ENCODE measurements around the gene PTCD1.
"Not testable (repeated sequence)": the region's sequence is repeated elsewhere in the genome, so short reads cannot be mapped to it uniquely, and the experiment has no call there.

PTCD1 gene

DNA sequence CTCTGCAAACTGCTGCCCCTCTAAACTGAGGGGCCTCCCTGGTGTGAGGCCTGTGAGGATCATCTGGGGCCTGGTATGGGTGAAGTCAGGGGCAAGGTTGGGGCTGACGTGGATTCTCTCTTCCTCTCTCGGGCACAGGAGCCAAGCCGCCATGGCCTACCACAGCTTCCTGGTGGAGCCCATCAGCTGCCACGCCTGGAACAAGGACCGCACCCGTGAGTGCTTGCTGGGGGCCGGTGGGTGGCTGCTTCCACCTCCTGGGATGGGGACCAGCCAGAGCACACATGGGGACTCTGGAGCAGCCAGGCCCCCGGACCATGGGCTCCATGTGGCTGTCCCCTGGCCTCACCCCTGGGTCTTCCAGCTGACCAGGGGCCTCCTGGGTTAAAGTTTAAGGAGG, 53.0 kb downstream of the PTCD1 start:
- no peak for DNase-seq

DNA sequence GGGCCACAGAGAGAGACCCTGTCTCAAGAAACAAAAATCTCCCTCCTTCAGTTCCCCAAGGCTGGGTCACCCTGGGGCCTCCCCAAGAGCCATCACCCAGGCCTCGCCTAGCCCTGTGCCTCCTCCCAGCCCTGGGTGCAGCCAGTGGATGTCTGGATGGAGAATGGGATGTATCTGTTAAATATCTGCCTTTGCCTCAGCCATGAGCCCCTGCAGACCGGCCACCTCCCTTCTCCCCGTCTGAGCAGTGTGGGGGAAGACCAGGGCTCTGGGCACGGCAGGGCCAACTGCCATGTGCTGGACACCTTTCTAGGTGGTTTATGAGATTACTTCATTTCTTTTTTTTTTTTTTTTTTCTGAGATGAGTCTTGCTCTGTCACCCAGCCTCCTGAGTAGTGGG, 54.1 kb downstream of the PTCD1 start:
- DNase-seq, result no peak

DNA sequence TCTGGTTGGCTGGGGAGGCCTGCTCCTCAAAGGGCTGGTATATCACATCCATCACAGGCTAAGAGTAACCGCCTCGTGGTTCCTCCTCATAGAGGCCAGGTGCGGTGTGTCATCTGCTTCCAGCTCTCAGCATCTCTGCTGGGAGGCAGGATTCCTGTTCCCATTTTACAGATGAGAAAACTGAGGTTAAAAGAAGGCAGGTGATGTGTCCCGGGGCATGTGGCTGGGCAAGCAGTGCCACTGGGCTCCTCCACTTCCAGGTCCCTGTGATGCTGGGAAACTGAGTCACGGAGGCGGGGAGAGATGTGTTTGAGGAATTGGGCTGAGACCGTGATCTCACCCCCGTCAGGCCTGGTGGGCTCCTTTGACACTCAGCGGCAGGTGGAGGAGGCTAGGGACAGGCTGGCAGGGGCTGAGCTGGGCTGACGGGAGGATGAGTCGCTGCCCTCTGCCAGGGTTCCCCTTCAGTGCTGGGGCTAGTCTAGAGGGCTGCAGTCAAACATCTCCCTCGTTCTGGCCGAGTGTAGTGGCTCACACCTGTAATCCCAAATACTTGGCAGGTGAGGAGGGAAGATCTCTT, 54.7 kb downstream of the PTCD1 start:
- no peak for DNase-seq

DNA sequence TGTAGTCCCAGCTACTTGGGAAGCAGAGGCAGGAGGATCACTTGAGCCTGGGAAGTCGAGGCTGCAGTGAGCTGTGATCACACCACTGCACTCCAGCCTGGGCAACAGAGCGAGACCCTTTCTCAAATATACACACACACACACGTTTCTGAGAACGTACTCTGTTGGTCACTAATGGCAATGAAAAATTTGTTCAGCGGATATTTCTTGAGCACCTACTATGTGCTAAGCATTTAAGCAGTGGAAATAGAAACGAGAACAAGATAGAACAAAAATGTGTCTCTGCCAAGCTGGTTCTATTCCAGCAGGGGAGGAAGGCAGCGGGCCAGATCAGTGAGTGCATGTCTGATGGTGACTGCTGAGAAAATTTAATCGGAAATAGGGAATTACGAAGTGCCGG, 55.4 kb downstream of the PTCD1 start:
- DNase-seq, result no peak

DNA sequence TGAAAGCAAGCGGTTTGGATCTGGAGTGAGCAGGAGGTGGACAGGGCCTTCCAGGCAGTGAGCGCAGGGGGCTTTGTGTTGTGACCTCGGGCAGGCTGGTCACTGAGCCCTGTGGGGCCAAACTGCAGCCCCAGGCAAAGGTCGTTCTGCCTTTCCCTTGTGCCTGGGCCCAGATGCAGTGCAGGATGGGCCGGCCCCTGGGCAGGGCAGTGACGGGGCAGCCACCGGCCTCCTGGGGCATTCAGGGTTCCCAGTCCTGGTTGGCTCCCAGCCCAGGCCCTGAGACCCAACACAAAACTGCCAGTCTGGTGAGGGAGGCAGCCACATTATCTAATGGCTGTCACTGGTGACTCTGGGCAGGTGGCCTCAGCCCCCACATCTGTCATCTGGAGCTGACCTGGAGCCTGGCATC, 56.9 kb downstream of the PTCD1 start:
- DNase-seq, result no peak

DNA sequence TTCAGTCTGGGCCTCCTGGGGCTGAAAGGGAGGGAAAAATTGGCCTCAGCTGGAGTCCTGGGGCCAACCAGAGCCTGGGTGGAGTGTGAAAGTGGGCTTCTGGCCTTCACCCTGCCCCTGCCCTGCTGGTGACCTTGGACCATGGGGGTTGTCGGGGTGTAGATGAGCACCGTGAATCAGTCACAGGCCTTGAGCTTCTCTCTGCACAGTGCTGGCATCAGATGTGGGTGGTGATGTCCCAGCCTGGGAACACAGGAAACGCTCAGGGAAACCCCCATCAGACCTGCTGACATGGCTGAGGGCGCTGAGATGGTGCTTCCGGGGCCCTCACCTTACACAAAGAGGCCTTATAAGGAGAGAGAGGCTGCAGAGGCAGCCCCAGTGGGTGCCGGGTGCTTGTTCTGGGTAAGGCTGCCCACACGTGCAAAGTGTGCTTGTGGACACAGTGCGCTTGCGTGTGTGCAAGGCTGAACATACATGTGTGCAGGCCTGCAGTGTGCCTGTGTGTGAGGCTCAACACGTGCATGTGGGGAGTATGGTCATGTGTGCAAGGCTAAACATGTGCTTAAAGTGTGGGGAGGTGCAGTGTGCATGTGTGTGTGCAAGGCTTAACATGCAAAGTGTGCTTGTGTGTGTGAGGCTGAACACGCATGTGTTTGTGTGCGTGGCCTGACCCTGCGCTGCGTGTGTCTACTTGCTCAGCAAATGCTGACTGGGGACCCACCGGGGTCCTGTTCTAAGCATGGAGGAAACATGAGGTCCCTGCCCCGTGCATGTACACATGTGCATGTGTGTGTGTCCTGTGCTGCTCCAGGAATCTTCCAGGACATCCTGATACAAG, 57.6 kb downstream of the PTCD1 start:
- no peak for DNase-seq

DNA sequence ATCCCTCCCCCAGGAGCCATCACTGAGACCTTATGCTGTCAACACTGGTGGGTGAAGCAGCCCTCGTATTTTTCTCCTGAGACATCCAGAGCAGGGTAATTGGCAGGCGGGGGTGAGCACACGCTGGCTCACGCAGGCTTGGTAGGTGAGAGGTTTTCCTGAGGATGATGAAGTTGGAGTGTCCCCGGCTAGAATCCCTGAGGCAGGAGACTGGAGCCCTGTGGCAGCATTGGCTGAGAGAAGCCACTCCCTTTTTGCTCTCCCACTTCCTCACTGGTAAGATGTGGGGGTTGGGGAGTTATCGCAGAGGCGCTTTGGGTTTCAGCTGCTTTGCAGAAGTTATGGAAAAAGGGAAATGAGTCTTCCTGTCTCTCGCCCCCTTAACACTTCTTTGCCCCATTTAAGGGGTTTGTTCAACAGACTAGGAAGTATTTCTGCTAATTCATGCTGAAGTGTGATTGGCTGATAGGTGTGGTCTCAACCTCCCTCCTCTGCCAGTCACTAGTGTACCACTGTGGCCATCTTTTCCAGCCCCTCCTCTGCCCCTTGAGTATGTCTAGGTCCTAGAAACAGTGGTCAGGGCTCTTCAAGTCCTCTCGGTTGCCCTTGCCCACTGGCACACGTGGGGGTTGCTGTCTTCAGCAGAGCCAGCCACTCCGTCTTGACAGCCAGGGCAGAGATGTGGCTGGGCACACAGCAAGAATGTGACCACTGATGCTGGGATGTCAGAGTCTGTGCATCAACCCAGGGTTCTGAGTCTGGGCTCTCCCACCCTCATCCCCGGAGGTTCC, 58.4 kb downstream of the PTCD1 start:
- no peak for DNase-seq

DNA sequence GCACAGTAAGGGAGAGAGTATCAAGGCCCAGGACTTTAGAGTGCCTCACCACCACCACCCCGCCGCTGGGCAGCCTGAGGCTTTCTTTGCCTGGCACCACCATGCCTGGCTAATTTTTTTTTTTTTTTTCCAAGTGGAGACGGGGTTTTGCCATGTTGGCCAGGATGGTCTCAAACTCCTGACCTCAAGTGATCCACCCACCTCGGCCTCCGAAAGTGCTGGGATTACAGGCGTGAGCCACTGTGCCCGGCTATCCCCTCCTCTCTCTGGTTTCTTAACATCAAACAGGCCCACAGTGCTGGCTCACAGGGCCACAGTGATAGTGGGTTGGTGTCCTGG, 58.9 kb downstream of the PTCD1 start:
- DNase-seq, result not testable (repeated sequence)

DNA sequence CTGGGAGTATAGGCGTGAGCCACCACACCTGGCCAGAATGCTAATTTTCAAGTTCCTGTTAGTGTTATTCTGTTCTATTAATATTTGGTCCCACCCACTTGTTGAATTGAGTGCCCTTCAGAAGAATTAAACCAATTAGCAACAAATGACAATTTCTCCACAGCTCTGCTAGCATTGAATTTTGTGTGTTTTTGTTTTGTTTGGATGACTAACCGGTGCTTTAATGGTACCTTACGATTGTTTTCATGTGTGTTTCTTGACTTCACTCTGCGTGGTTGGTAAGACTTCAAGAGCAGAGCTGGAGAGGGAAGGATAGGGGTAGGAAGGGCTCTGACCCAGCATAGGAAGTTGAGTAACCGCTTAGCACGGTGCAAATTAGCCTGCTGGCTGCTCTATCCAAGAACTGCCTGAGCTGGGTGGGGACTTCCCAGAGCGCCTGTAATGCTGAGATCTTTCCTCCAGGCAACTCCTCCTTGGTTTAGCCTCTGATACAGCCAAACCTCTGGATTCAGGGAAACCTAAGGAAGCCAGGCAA, 59.5 kb downstream of the PTCD1 start:
- DNase-seq, result no peak

DNA sequence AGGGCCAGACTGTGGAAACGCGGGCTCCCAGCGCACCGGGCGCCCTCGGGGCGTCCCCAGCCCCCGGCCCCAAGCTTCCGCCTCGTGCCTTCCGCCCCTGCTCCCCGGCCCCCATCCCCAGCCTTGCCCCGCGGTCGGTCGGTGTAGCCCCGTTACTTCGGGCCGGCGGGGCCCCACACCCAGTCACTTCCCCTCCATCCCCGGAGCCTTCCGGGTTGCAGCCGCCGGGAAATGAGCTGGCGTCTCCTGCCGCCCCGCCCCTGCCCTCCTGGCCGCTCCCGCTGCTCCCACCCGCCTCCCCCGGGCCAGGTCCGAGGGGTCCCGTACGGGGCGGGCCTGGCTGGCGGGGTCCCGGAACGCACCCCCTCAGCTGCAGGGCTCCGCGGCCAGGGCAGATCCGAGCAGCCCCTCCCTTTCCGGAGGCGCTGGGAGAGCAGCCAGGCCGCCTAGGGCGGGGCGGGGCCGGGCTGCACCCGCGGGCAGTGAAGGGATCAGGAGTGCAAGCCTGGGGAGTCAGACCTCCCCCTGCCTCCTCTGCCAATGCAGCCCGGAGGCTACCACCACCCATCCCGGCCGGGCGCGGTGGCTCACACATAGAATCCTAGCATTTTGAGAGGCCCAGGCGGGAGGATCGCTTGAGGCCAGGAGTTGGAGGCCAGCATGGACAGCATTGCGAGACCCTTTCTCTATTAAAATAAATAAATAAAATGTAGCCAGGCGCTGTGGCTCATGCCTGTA, 63.4 kb downstream of the PTCD1 start:
- DNase-seq, result peak in 1 of 2 experiments; percentile 32

DNA sequence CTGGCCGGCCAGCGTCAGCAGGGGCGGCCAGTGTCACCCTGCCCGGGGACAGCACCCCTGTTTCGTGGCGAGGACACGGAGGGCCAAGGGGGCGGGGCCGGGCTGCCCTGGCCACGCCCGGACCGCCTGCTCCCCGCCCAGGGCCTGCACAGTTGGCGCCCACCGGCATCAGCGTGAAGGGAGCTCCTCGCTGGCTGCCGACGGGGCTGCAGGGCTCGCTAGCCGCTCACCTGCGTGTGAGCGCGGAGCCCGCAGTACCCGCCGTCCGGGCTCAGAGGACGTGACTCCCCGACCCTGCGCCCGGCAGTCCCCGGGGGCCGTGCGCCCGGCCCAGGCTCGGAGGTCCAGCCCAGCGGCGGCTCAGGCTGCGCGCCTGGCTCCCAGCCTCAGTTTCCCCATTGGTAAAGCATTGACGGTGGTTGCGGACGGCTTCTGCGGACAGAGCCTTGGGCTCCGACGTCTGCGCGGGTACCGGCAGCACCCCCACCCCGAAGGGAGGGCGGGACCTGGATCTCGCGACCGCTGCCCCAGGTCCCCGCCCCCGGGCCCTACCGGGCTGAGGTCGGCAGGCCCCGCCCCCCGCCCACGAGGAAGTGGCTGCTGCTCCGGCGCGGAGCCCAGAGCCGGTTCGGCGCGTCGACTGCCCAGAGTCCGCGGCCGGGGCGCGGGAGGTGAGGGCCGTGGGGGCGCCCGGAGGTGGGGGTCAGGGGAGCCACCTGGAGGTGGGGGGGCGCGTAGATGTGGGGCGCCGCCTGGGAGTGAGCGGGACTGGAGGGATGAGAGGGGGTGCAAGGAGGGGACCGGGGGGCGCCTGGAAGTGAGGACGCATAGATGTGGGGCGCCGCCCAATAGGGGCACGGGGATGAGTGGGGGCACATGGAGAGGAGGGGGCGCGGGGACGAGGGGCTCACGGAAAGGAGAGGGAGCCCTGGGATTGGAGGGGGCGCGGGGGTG, 64.2 kb downstream of the PTCD1 start, which contains the start of gene ARPC1B:
ARPC1B (plus strand) TSS at position 620 of the 954 bp plus-strand sequence. CDS start 10,985 bp downstream, outside the sequence.
- peak; percentile 73 to 76 for DNase-seq

DNA sequence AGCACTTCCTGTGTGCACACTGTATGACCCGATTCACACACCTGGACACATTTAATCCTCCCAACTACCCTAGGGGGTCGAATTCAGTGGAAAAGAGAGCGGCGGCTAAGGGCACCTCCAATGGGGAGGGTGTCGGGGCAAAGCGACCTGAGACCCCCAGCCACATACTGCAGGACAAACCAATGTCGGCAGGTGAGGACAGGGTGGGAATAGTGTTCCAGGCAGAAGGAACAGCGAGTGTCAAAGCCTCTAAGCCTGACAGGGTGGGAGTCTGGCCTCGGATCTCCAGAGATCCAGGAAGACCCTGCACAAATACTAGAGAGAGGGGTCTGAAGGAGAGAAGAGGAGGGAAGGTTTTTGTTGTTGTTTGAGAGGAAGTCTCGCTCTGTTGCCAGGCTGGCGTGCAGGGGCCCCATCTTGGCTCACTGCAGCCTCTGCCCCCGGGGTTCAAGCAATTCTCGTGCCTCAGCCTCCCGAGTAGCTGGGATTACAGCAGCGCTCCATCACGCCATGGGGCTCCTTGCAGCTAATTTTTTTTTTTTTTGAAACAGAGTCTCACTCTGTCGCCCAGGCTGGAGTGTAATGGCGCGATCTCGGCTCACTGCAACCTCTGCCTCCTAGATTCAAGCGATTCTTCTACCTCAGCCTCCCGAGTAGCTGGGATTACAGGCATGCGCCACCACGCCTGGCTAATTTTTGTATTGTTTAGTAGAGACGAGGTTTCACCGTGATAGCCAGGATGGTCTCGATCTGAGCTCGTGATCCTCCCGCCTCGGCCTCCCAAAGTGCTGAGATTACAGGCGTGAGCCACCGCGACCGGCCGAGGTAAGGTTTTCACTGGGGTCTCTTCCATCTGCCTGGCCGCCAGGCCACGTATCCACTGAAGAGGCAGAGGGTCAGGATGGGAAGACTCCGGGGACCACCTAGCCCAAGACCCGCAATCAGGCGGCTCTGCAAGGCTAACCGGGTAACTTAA, 65.2 kb downstream of the PTCD1 start:
- no peak for DNase-seq

DNA sequence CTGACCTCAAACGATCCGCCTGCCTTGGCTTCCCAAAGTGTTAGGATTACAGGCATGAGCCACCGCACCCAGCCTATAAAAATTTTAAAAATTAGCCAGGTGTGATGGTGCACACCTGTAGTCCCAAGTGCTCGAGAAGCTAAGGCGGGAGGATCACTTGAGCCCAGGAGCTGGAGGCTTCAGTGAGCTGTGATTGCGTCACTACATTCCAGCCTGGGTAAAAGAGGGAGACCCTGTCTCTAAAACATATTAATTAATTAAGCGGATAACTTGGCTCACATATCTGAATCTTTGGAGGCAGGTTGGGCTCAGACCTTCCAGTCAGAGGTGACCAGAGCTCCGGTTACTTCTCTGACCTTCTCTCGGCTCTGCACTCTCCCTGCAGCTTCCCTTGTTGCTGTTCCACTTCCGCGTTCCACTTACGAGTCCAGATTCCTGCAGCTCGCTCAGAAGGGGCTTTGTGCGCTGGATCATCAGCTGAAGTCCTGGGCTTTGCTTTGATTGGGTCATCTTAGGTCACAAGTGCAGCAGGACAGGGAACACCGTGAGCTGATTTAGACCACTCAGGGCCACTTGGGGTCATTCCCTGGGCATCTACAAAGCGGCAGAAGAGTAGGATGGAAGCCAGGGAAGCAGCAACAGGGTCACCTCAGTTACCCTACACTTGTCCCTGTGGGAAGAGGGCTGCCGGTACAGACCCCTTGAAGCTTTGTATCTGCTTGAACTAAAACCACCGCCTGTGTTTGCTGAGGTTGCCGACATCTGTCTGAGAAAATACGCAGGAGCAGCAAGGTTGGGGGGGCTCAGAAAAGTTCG, 66.1 kb downstream of the PTCD1 start:
- no peak for DNase-seq

DNA sequence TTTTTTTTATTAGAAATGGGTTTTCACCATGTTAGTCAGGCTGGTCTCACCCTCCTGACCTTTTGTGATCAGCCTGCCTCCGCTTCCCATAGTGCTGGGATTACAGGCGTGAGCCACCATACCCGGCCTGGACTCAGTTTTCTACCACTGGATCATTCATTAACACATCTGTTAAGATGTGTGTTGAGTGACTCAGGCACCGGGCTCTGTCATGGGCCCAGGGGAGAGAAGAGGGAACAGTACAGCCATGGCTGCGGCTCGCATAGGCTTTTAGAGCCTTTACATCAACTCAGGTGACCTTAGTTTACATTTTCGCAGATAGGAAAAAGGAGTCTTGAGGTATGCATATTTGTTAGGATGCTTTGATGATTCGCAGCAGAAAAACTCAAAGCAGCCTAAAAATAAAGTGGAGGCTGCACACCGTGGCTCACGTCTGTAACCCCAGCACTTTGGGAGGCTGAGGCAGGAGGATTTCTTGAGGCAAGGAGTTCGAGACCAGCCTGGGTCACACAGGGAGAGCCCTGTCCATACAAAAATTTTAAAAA, 67.2 kb downstream of the PTCD1 start:
- no peak for DNase-seq

DNA sequence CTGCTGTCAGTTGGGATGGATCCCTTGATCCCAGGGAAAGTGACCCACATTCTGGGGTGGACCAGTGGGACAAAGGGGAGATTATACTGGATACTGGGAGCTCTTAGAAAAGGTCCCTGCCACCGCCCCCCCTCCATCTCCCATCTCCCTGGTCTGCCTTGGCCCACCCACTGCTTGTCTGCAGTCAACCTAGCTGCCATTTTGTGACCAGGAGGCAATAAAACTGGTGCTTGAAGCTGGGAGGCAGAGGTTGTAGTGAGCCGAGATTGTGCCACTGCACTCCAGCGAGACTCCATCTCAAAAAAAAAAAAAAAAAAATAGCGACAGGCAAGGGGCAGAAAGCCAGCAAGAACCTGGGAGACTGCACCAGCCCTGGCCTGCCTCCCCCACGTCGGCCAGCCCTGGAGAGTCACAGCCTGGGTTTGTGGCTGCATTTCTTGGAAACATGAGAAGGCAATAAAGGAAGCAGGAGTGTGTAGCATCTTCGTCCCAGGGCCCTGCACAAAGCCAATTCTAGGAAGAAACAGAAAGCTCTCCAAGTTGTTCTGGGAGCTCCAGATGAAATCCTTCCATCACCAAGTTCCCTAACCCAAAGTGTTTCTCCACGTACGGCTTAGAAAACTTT, 68.7 kb downstream of the PTCD1 start:
- DNase-seq, result no peak

DNA sequence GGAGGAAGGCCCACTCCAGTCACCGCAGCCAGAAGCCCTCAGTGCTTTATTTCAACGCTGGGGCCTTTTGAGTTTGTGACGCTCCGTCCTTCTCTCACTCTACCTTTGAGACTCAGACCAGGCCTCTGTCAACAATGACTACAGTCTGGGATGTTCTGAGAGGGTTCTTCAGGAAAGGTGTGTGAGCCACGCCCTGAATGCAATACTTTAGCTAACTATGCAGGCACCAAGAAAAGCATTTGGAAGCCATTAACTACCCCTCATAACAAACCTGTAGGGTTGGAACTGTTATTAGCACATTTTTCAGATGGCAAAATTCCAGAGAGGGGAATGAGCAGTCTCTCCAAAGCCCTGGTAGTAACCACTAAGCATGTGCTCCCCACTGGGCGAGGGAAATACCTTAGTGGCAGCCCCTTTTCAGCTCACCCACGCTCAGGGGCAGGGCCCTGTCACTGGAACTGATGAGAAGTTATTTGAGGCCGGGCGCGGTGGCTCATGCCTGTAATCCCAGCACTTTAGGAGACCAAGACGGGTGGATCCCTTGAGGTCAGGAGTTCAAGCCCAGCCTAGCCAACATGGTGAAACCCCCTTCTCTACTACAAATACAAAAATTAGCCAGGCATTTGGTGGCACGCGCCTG, 69.7 kb downstream of the PTCD1 start:
- no peak for DNase-seq

Data from NCI-H1930 (cell line).